Spleen (tissue), 7 donors: Measurements from ENCODE around the gene PAXIP1.

Source experiments
- POLR2A ChIP-seq, 3 donors: fragments of 450-650 bp; IDR thresholded peaks; one replicate each; pipeline ENCODE4 v1.5.1; 2017; ENCODE audit warnings: antibody characterized with exemption in 3 of 3, mild to moderate bottlenecking in 1 of 3
- TF ChIP-seq, protein P1 (sequence below), 11 experiments: fragments of 200-600 bp in 7 of 11; fragments of 450-650 bp in 4 of 11; sonication (generic) in 4 of 11; IDR thresholded peaks in 8 of 11; conservative IDR thresholded peaks in 3 of 11; 1 replicate in 7 of 11; 2 replicates in 4 of 11; pipeline versions ENCODE4 v1.4.0 to v1.8.0; 2016 to 2021; ENCODE audit warnings: antibody characterized with exemption in 11 of 11, inconsistent platforms in 4 of 11, mild to moderate bottlenecking in 1 of 11
- donor health status: DM: no; HTN: no; CAD: no; lungs with moderate emphysema.
- donor health status: DM: no; HTN: no; CAD: no.
- donor health status: DM: no; HTN: no; CAD: no.

GRCh38 chr7:154917808-154918160 lies 85.1 kb downstream of the PAXIP1 start:
- TF ChIP-seq, protein P1, sequence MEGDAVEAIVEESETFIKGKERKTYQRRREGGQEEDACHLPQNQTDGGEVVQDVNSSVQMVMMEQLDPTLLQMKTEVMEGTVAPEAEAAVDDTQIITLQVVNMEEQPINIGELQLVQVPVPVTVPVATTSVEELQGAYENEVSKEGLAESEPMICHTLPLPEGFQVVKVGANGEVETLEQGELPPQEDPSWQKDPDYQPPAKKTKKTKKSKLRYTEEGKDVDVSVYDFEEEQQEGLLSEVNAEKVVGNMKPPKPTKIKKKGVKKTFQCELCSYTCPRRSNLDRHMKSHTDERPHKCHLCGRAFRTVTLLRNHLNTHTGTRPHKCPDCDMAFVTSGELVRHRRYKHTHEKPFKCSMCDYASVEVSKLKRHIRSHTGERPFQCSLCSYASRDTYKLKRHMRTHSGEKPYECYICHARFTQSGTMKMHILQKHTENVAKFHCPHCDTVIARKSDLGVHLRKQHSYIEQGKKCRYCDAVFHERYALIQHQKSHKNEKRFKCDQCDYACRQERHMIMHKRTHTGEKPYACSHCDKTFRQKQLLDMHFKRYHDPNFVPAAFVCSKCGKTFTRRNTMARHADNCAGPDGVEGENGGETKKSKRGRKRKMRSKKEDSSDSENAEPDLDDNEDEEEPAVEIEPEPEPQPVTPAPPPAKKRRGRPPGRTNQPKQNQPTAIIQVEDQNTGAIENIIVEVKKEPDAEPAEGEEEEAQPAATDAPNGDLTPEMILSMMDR (IDR thresholded peaks at IDR 0.05 in 8 of 11, conservative IDR thresholded peaks at IDR 0.05 in 3 of 11), result no peak
- TF ChIP-seq POLR2A (IDR thresholded peaks at IDR 0.05), result no peak
